Heart left ventricle (tissue), 16 donors: Measurements from ENCODE around the gene SH3PXD2A. TPM values are rescaled to one million over a fixed set of nuclear protein-coding genes. Genes with fewer than 3 reads are reported as not detected.

ENCODE experiments used
- ATAC-seq, 4 donors: fragments of 200-7000 bp; cut with Tn5 transposase; one replicate each; pipeline ENCODE4 v1.9.1; 2020 to 2022; ENCODE audit warnings: moderate library complexity in 4 of 4, mild to moderate bottlenecking in 3 of 4, moderate number of reproducible peaks in 1 of 4
- DNase-seq, 5 donors: peaks; one replicate each; pipeline ENCODE4 v3.0.0-alpha.2; 2020
- H3K27ac ChIP-seq, 12 donors: fragments of 200-600 bp; sonication (generic) in 4 of 12; one replicate each; pipeline versions ENCODE4 v1.5.0 to v1.8.0; 2016 to 2022; ENCODE audit warnings: mild to moderate bottlenecking in 2 of 12
- H3K27me3 ChIP-seq, 9 donors: fragments of 200-600 bp; sonication (generic) in 2 of 9; one replicate each; pipeline versions ENCODE4 v1.5.1 to v1.8.0; 2016 to 2022; ENCODE audit warnings: mild to moderate bottlenecking in 3 of 9
- H3K36me3 ChIP-seq, 9 donors: fragments of 200-600 bp; sonication (generic) in 2 of 9; one replicate each; pipeline versions ENCODE4 v1.5.0 to v1.8.0; 2018 to 2022; ENCODE audit warnings: mild to moderate bottlenecking in 2 of 9
- H3K4me1 ChIP-seq, 12 donors: fragments of 200-600 bp; sonication (generic) in 4 of 12; one replicate each; pipeline versions ENCODE4 v1.5.0 to v1.8.0; 2016 to 2022; ENCODE audit warnings: mild to moderate bottlenecking in 3 of 12
- H3K4me3 ChIP-seq, 12 donors: fragments of 200-600 bp; sonication (generic) in 4 of 12; one replicate each; pipeline versions ENCODE4 v1.5.0 to v1.8.0; 2017 to 2022; ENCODE audit warnings: mild to moderate bottlenecking in 9 of 12, moderate library complexity in 4 of 12
- H3K9me3 ChIP-seq, 12 donors: fragments of 200-600 bp; sonication (generic) in 4 of 12; one replicate each; pipeline versions ENCODE4 v1.5.0 to v1.8.0; 2016 to 2022; ENCODE audit warnings: mild to moderate bottlenecking in 1 of 12
- CTCF ChIP-seq, 12 donors: fragments of 200-600 bp; sonication (generic) in 4 of 12; IDR thresholded peaks; one replicate each; pipeline versions ENCODE4 v1.5.0 to v1.8.0; 2018 to 2022; ENCODE audit warnings: antibody characterized with exemption in 12 of 12, mild to moderate bottlenecking in 5 of 12
- POLR2A ChIP-seq, 2 donors: fragments of 450-650 bp; IDR thresholded peaks; one replicate each; pipeline ENCODE4 v1.6.1; 2017; ENCODE audit warnings: antibody characterized with exemption in 2 of 2, mild to moderate bottlenecking in 2 of 2, moderate library complexity in 2 of 2
- WGBS, 4 donors: extraction: QIAGEN DNeasy Blood & Tissue Kit in 2 of 4; methylation state at CpG; one replicate each; pipeline versions ENCODE4 v1.1.5 to v1.1.7; 2013 to 2018; 5-methylcytosine and 5-hydroxymethylcytosine counted together
- intact Hi-C, 10 donors: fragments of 100-400 bp; cut with DNase I; formaldehyde crosslinking; loops; one replicate each; pipeline versions ENCODE4 v1.11.1 to v1.14.2; 2022
- polyA plus RNA-seq, 2 donors: library from polyadenylated mRNA; stranded (reverse); fragments of 200-250 nt; gene quantifications; one replicate each; pipeline ENCODE4 v1.2.3, GENCODE V29; 2013
- total RNA-seq, 9 donors: library from RNA; depleted of rRNA in 2 of 9; stranded (reverse); fragments of >200 nt in 2 of 9; fragmentation: NEBNext Ultra II Directional in 3 of 9; extraction: Animal tissue kit (Norgen Biotek cat#: 25700) in 3 of 9; gene quantifications; one replicate each; pipeline versions ENCODE4 v1.1.0 to v1.2.4, GENCODE V29; 2016 to 2023
- donor health status: ischemic (EF 13 %, LVEDD 7.1; RV severe dilation, severe dysfunction).
- donor health status: healthy with polysubstance abuse.
- donor health status: DM: no; HTN: yes; CAD: no.
- donor health status: DM: no; HTN: no; CAD: no.
- donor health status: ischemic (EF 25% LVEDD 6.9; RV normal size, moderate dysfunction).
- donor health status: ischemic (EF 25% LVEDD 5.7; RV mildly dilated, moderate dysfunction).
- donor health status: healthy.
- donor health status: DM: yes; HTN: yes; CAD: no.
- donor health status: ischemic (EF 35%, LVEDD 5.7; RV mildly dilated, moderate dysfunction).
- donor health status: nonischemic (EF 11% LVEDD 7.7; RV severe dilation, severe dysfunction).
- donor health status: DM: yes; HTN: yes; CAD: no.
- donor health status: PGD.
- donor health status: ischemic (EF 29% LVEDD 5.4; RV normal size, mild dysfunction).
- donor health status: nonischemic (EF 23%, LVEDD 6.1; RV moderate dilation, normal function).

Gene SH3PXD2A
- total and polyA plus RNA-seq, 11 donors, result 11.8 to 43.4 (median 31.1) TPM

- peaks cover 0 to 44% (median 31%) of the 10 kb centered on the region in 12 donors for H3K4me1 ChIP-seq
- ATAC-seq, result peak in 3 of 4 donors; percentile 55 to 72 (median 66)
Observed at GRCh38 chr10:103739039-103739764, 116.2 kb downstream of the SH3PXD2A start.

GRCh38 chr10:103737735-103738367 lies 117.5 kb downstream of the SH3PXD2A start:
- WGBS, 4 donors, result 68 to 83% (median 78%) methylated on average over 14 of the region's 14 CpGs
- peaks cover 0 to 5% (median 0%) of the 10 kb centered on the region in 9 donors for H3K36me3 ChIP-seq
- DNase-seq (no peak), ATAC-seq (no peak)
- H3K27ac ChIP-seq, result peak overlapping the region in 1 of 12 donors; percentile 41
- H3K4me1 ChIP-seq, result peaks cover 0 to 47% (median 37%) of the 10 kb centered on the region in 12 donors
- intact Hi-C loops, result loop anchor here in 1 of 10 donors (2.0 kb wide), 1 partner anchor 41 kb away; no protein-coding TSS in a partner anchor
- no peak overlapping the region for H3K4me3 ChIP-seq
- no peaks in the 10 kb centered on the region for H3K27me3 ChIP-seq
- H3K9me3 ChIP-seq, result no peaks in the 10 kb centered on the region
- TF ChIP-seq POLR2A (IDR thresholded peaks at IDR 0.05) (no peak), CTCF (IDR thresholded peaks at IDR 0.05) (no peak)

More at GRCh38 chr10:103739039-103739764, 116.2 kb downstream of the SH3PXD2A start:
- Histone ChIP-seq H3K9me3 (no peaks in the 10 kb centered on the region), H3K27ac (peak overlapping the region in 6 of 12 donors; percentile 24 to 65 (median 51)), H3K27me3 (no peaks in the 10 kb centered on the region), H3K4me3 (peak overlapping the region in 3 of 12 donors; percentile 17 to 23 (median 18)), H3K36me3 (peaks cover 0 to 5% (median 0%) of the 10 kb centered on the region in 9 donors)
- 30 to 42% (median 35%) methylated on average over 11 to 13 of the region's 13 CpGs for WGBS, 4 donors
- peak in 2 of 5 donors; percentile 53 to 63 for DNase-seq
- TF ChIP-seq CTCF (IDR thresholded peaks at IDR 0.05) (no peak), POLR2A (IDR thresholded peaks at IDR 0.05) (no peak)
- intact Hi-C loops, result no loop called here

GRCh38 chr10:103736763-103737162 lies 118.6 kb downstream of the SH3PXD2A start:
- H3K9me3 ChIP-seq, result no peaks in the 10 kb centered on the region

More at GRCh38 chr10:103736763-103737162, 118.6 kb downstream of the SH3PXD2A start:
- Histone ChIP-seq H3K4me1 (peaks cover 0 to 48% (median 38%) of the 10 kb centered on the region in 12 donors), H3K36me3 (peaks cover 0 to 5% (median 0%) of the 10 kb centered on the region in 9 donors), H3K27me3 (no peaks in the 10 kb centered on the region), H3K4me3 (no peak overlapping the region), H3K27ac (no peak overlapping the region)
- 82 to 88% (median 83%) methylated on average over 3 of the region's 3 CpGs for WGBS, 4 donors
- DNase-seq (no peak), ATAC-seq (peak in 2 of 4 donors; percentile 33 to 38)
- no peak for TF ChIP-seq CTCF (IDR thresholded peaks at IDR 0.05)
- no peak for TF ChIP-seq POLR2A (IDR thresholded peaks at IDR 0.05)
- intact Hi-C loops, result loop anchor here in 1 of 10 donors (2.0 kb wide), 1 partner anchor 42 kb away; no protein-coding TSS in a partner anchor
